ENCODE data around the gene LTO1. TPM values are rescaled to one million over a fixed set of nuclear protein-coding genes. Genes with fewer than 3 reads are reported as not detected.
A peak's percentile ranks its signal among the peaks of the same experiment; 100 is the strongest.
"Not testable (repeated sequence)": the region's sequence is repeated elsewhere in the genome, so short reads cannot be mapped to it uniquely, and the experiment has no call there.

LTO1 gene
- total RNA-seq, 1 experiment from 2014 or later = 9.7 TPM

DNA sequence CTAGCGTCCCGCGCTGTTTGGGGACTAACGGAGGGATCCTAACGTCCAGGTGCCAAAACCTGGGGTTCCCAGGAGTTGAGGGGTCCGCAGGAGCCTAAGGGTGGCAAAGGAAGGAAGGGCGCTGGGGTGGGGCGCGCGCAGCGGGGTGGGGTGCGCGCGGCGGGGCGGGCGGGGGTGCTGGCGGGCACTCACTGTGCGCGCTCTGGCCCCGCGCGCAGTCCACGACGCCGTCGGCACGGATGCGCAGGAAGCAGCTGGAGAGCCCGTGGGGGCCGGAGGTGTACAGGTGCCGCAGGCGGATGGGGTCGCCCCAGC, 28.3 kb upstream of the LTO1 start:
- in situ Hi-C loops (cut with HindIII; ENCODE audit: low pct_unique_long_range_greater_than_20kb, low sequenced_read_pairs) = no loop called here
- DNase-seq (ENCODE audit: low read depth) = no peak

- no peak for DNase-seq (ENCODE audit: low read depth)
- in situ Hi-C loops (cut with HindIII; ENCODE audit: low pct_unique_long_range_greater_than_20kb, low sequenced_read_pairs) = no loop called here
Measured at GRCh38 chr11:69702769-69703452, 27.8 kb upstream of the LTO1 start.

GRCh38 chr11:69702239-69702691, 27.1 kb upstream of the LTO1 start:
- no peak for DNase-seq (ENCODE audit: low read depth)
- in situ Hi-C loops (cut with HindIII; ENCODE audit: low pct_unique_long_range_greater_than_20kb, low sequenced_read_pairs) = no loop called here

DNA sequence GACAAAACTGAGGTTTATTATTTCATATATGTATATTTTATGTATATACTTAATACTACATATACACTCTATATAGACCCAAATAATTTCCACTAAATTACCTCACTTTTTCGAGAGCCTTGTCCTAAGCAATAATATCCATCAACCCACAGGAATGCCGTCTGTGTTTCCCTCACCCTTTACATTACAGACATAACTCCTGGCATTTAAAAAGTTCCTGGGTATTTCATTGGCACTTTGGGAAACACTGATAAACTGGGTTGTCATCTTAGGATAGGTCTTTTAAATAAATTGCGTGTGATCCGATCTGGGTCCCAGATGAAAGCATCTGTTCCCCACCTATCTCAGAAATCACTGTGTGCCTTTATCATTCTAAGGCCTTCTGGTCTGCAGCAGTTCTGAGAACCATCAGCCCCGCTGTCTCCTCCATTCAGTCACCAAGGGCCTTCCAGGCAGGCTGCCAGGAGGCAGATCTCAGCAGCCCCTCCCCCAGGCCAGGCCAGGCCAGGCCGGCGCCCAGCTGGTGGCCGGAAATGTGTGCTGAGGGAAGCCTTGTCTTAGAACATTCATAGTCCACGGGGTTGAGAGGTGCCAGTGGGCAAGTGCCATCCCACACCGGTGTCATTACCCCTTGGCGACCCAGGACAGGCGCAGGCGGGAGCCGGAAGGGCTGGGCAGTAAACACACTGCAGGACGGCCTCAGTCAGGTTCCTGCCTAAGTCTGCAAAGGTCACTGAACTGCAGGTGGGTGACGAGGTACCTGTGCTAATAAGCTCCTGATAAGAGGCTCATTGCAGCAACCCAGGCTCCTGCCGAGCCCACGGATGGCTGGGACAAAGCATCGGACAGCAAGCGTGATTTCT, 25.4 kb upstream of the LTO1 start:
- no peak for DNase-seq (ENCODE audit: low read depth)
- in situ Hi-C loops (cut with HindIII; ENCODE audit: low pct_unique_long_range_greater_than_20kb, low sequenced_read_pairs) = no loop called here

DNA sequence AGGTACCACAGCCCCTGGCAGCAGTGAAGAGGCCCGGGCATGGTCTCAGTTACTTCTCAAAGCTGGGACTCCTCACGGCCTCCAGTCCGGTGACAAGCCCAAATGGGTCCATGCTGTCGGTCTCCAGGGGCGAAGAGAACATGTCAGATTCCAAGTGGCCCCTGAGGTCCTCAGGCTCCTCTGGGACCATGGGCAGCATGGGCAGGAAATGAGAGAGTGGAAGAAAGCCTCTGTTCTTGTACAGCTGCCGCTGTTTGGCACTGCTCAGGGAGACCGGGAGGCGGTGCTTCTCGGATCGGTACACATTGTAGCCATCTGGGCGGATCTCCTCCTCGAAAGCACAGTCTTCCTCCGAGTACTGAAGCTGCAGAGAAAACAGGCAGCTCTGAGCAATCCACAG, 24.1 kb upstream of the LTO1 start:
- in situ Hi-C loops (cut with HindIII; ENCODE audit: low pct_unique_long_range_greater_than_20kb, low sequenced_read_pairs) = no loop called here
- DNase-seq (ENCODE audit: low read depth) = no peak

DNA sequence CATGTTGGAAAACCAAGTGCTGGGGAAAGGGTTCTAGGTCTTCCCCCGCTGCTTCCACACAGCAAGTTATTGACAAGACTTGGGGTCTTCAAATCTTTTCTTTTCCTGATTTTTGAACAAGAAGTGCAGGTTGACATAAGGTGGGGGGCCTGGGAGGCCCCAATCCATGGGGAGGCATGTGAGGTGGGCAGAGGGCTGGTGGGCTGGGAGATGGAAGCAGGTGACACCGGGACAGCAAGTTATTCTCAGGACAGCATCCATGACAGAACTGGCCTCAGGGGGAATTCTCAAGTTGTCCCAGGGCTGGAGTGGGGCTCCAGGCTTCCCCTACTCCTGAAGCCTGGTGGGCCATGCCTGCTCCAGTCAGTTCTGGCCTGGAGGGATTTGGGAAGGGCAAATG, 23.2 kb upstream of the LTO1 start:
- in situ Hi-C loops (cut with HindIII; ENCODE audit: low pct_unique_long_range_greater_than_20kb, low sequenced_read_pairs) = no loop called here

GRCh38 chr11:69697861-69698260, 22.7 kb upstream of the LTO1 start:
- DNase-seq (ENCODE audit: low read depth) = no peak
- in situ Hi-C loops (cut with HindIII; ENCODE audit: low pct_unique_long_range_greater_than_20kb, low sequenced_read_pairs) = no loop called here

More for the DNA sequence above, 23.2 kb upstream of the LTO1 start:
- no peak for DNase-seq (ENCODE audit: low read depth)

DNA sequence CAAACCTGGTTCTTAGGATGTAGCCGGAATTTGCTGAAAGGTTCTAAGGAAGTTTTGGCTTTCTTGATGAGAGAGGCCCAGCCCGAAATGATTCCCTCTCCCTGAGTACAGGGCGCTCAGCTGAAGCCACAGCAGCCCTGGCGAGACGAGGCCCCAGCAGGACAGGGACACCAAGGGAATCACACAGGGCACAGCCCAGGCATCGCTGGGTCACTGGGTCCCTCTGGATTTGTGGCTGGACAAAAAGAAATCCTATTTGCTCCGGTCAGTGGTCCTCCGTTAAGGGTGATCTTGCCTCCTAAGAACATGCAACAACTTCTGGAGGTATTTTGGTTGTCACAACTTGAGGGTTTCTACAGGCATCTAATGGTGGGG, 22.3 kb upstream of the LTO1 start:
- DNase-seq (ENCODE audit: low read depth) = no peak
- in situ Hi-C loops (cut with HindIII; ENCODE audit: low pct_unique_long_range_greater_than_20kb, low sequenced_read_pairs) = no loop called here

- in situ Hi-C loops (cut with HindIII; ENCODE audit: low pct_unique_long_range_greater_than_20kb, low sequenced_read_pairs) = no loop called here
- no peak for DNase-seq (ENCODE audit: low read depth)
Measured at GRCh38 chr11:69696749-69697468, 21.8 kb upstream of the LTO1 start.

DNA sequence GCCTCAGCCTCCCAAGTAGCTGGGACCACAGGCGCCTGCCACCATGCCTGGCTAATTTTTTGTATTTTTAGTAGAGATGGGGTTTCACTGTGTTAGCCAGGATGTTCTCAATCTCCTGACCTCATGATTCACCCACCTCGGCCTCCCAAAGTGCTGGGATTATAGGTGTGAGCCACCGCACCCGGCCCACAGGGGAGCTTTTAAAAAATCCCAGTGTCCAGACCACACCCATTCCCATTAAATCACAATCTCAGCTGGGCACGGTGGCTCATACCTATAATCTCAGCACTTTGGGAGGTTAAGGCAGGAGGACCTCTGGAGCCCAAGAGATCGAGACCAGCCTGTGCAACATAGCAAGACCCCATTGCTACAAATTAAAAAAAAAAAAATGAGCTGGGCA, 20.8 kb upstream of the LTO1 start:
- in situ Hi-C loops (cut with HindIII; ENCODE audit: low pct_unique_long_range_greater_than_20kb, low sequenced_read_pairs); DNase-seq (ENCODE audit: low read depth): not testable (repeated sequence)

DNA sequence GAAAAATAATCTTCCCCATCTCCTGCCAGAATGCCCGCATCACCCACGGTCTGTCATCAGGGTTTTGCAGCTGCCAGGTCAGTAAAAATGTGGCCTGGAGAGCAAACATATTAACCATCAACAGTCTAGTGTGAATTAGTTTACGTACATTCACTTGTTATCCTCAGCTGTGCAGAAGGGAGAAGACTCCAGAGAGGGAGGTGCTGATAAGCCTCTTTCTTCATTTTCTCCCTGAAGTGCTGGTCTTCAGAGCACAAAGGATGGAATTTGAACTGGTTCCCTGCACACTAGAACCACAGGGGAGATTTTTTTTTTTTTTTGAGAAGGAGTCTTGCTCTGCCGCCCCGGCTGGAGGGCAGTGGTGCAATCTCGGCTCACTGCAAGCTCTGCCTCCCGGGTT, 20.4 kb upstream of the LTO1 start:
- in situ Hi-C loops (cut with HindIII; ENCODE audit: low pct_unique_long_range_greater_than_20kb, low sequenced_read_pairs) = no loop called here
- no peak for DNase-seq (ENCODE audit: low read depth)

- in situ Hi-C loops (cut with HindIII; ENCODE audit: low pct_unique_long_range_greater_than_20kb, low sequenced_read_pairs) = no loop called here
- DNase-seq (ENCODE audit: low read depth) = no peak
Measured at GRCh38 chr11:69694781-69695180, 19.6 kb upstream of the LTO1 start.

DNA sequence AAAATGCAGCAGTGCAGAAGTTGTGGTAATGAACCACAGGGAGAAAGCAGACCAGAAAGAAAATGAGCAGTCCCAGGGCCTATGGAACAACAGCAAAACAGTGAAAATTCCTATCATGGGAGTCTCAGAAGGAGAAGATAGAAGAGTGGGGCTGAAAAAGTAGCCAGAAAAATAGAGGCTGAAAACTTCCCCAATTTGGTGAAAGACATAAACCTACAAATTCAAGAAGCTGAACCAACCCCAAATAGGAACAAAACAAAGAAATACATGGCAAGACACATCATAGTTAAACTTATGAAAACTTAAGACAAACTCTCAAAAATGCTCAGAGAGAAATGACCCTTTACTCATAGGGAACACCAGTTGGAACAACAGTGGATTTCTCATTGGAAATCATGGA, 17.3 kb upstream of the LTO1 start:
- in situ Hi-C loops (cut with HindIII; ENCODE audit: low pct_unique_long_range_greater_than_20kb, low sequenced_read_pairs) = no loop called here
- no peak for DNase-seq (ENCODE audit: low read depth)

GRCh38 chr11:69691463-69691862, 16.3 kb upstream of the LTO1 start:
- DNase-seq (ENCODE audit: low read depth) = no peak
- in situ Hi-C loops (cut with HindIII; ENCODE audit: low pct_unique_long_range_greater_than_20kb, low sequenced_read_pairs) = no loop called here

DNA sequence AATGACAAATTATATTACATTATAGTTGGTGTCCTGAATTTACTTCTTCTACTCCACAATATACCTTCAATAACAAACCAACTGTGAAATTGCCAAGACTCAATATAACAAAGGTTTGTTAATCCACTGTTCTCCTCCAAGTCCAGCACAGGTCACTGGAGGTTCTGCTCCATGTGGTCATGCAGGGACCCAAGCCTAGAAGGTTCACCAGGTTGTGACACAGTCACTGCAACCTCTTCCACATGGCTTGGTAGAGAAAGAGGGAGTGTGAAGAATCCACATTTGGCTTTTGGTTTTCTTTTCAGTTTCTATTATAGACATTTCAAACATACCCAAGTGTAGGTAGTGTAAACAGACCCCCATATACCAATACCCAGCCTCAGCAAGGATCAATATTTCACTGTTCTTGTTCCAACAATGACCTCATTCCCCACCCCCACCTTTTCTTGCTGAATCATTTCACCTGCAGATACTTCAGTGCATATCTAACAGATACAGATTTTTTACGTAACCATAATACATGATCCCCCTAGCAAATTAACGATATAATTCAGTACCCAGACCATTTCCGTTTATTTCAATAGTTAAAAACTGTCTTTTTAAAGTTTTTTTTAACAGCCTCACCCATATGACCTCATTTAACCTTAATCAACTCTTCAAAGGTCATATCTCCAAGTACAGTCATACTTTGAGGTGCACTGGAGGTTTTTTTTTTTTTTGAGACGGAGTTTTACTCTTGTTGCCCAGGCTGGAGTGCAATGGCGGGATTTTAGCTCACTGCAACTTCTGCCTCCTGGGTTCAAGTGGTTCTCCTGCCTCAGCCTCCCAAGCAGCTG, 14.5 kb upstream of the LTO1 start:
- in situ Hi-C loops (cut with HindIII; ENCODE audit: low pct_unique_long_range_greater_than_20kb, low sequenced_read_pairs) = no loop called here
- DNase-seq (ENCODE audit: low read depth) = no peak

DNA sequence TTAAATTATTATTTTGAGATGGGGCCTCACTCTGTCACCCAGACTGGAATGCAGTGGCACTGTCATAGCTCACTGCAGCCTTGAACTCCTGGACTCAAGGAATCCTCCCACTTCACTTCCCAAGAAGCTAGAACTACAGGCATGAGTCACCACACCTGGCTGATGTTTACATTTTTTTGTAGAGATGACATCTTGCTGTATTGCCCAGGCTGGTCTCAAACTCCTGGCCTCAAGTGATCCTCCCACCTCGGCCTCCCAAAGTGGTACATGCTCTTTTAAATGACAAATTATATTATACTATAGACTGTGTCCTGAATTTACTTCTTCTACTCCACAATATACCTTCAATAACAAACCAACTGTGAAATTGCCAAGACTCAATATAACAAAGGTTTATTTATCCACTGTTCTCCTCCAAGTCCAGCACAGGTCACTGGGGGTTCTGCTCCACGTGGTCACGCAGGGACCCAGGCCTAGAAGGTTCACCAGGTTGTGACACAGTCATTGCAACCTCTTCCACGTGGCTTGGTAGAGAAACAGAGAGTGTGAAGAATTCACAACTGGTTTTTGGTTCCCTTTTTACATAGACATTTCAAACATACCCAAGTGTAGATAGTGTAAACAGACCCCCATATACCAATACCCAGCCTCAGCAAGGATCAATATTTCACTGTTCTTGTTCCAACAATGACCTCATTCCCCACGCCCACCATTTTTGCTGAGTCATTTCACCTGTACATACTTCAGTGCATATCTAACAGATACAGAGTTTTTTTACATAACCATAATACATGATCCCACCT, 13.0 kb upstream of the LTO1 start:
- in situ Hi-C loops (cut with HindIII; ENCODE audit: low pct_unique_long_range_greater_than_20kb, low sequenced_read_pairs) = not testable (repeated sequence)
- DNase-seq (ENCODE audit: low read depth) = peak; percentile 30

- DNase-seq (ENCODE audit: low read depth) = no peak
- in situ Hi-C loops (cut with HindIII; ENCODE audit: low pct_unique_long_range_greater_than_20kb, low sequenced_read_pairs) = no loop called here
Measured at GRCh38 chr11:69686856-69687255, 11.7 kb upstream of the LTO1 start.

DNA sequence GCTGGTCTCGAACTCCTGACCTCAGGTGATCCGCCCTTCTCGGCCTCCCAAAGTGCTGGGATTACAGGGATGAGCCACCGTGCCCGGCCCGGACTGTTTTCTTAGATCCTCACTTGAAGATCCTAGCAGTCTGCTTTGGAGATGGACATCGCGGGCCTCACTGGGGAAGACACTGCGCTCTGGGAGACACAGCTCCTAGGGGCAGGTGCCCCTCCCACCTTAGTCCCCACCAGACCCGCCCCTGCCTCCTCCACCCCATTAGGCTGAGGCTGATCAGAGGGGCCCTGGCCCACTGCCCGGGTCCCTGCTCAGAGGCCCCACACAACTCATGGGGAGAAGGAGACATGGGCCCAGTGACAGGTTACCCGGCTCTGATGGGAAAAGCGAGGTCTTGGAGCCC, 11.3 kb upstream of the LTO1 start:
- in situ Hi-C loops (cut with HindIII; ENCODE audit: low pct_unique_long_range_greater_than_20kb, low sequenced_read_pairs) = no loop called here
- DNase-seq (ENCODE audit: low read depth) = no peak

Measured in Caki2 (cell line).